Endodermal cell (in vitro differentiated cells): Measurements from ENCODE around the gene ZNF561. TPM values are rescaled to one million over a fixed set of nuclear protein-coding genes. Genes with fewer than 3 reads are reported as not detected.

Experiments
- DNase-seq: peaks from one replicate; pipeline ENCODE4 v3.0.0-alpha.2; 2017
- H3K27ac ChIP-seq: 2 replicates; pipeline ENCODE4 v1.5.1; 2013; ENCODE audit warnings: mild to moderate bottlenecking, low read depth, low read length, moderate library complexity
- H3K27me3 ChIP-seq: 2 replicates; pipeline ENCODE4 v1.6.1; 2013; ENCODE audit warnings: mild to moderate bottlenecking, low read length, moderate library complexity; ENCODE audit not compliant: insufficient read depth, control insufficient read depth, poor library complexity, severe bottlenecking
- H3K36me3 ChIP-seq: 2 replicates; pipeline ENCODE4 v1.7.0; 2013; ENCODE audit warnings: mild to moderate bottlenecking, low read length, moderate library complexity; ENCODE audit not compliant: control insufficient read depth, insufficient read depth
- H3K4me1 ChIP-seq: one replicate; pipeline ENCODE4 v1.7.0; 2013; ENCODE audit warnings: low read length; ENCODE audit not compliant: control insufficient read depth, insufficient read depth
- H3K4me3 ChIP-seq: 2 replicates; pipeline ENCODE4 v1.5.1; 2013; ENCODE audit warnings: mild to moderate bottlenecking, low read length, moderate library complexity
- H3K9ac ChIP-seq: 2 replicates; pipeline ENCODE4 v1.6.1; 2013; ENCODE audit warnings: mild to moderate bottlenecking, low read length, moderate library complexity; ENCODE audit not compliant: poor library complexity, severe bottlenecking; ENCODE audit errors: extremely low read depth
- H3K9me3 ChIP-seq: 2 replicates; pipeline ENCODE4 v1.6.1; 2013; ENCODE audit warnings: mild to moderate bottlenecking, low read length, moderate library complexity; ENCODE audit not compliant: control insufficient read depth
- H3K27ac Mint-ChIP-seq: 2 replicates; pipeline ENCODE4 v1.8.0; 2020; ENCODE audit warnings: mixed read lengths
- H3K27me3 Mint-ChIP-seq: 2 replicates; pipeline ENCODE4 v1.8.0; 2021; ENCODE audit warnings: mild to moderate bottlenecking, mixed read lengths; ENCODE audit not compliant: insufficient read depth
- H3K36me3 Mint-ChIP-seq: 2 replicates; pipeline ENCODE4 v1.8.0; 2020; ENCODE audit warnings: low read depth, mixed read lengths
- H3K4me1 Mint-ChIP-seq: 2 replicates; pipeline ENCODE4 v1.8.0; 2020; ENCODE audit warnings: mixed read lengths
- H3K4me3 Mint-ChIP-seq: 2 replicates; pipeline ENCODE4 v1.8.0; 2020; ENCODE audit warnings: mild to moderate bottlenecking, moderate library complexity, mixed read lengths
- H3K9me3 Mint-ChIP-seq: 2 replicates; pipeline ENCODE4 v1.8.0; 2020; ENCODE audit warnings: mild to moderate bottlenecking, mixed read lengths
- WGBS, 2 experiments: methylation state at CpG; one replicate each; pipeline versions ENCODE4 v1.1.5 to v1.1.7; 2013; ENCODE audit warnings: missing lambda C conversion rate in 2 of 2, mixed read lengths in 1 of 2; ENCODE audit not compliant: insufficient coverage in 1 of 2, insufficient read length in 1 of 2; 5-methylcytosine and 5-hydroxymethylcytosine counted together
- total RNA-seq, 2 donors: library from RNA; stranded (reverse); fragmentation: NEBNext Ultra II Directional in 1 of 2; extraction: Animal tissue kit (Norgen Biotek cat#: 25700) in 1 of 2; gene quantifications; 2 replicates in 1 of 2; 3 replicates in 1 of 2; pipeline ENCODE4 v1.2.1, GENCODE V29; 2021
- TF ChIP-seq, protein P1 (sequence below): fragments of 200-600 bp; sonication (generic); conservative IDR thresholded peaks from 2 replicates; pipeline ENCODE4 v1.5.0; 2021; ENCODE audit warnings: antibody characterized with exemption, mild to moderate bottlenecking

Gene ZNF561
- total RNA-seq, 2 donors from 2014 or later = 51.0 to 57.2 TPM

DNA sequence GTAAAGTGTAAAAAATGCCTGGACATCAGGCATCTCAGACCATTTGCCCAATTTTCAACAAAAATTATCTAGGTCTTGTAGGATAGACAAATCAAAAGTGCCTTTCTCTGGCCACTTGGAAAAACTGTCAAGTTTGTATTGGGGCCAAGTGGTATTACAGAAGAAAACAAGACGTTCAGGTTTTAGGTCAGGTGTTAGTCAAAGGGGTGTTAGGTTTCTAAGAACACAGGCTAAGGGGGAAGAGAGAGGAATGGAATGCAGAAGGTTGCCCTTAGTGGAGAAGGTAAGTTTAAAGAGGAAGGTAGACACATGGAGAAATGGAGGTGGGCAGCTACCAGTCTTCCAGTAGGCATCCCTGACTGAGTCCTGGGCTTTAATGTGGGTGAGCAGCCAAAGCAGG lies 19.9 kb upstream of the ZNF561 start:
- Histone ChIP-seq H3K36me3 (peaks cover 5% of the 10 kb centered on the region), H3K27ac (peak overlapping the region; percentile 24), H3K9ac (no peak overlapping the region), H3K4me3 (no peak overlapping the region), H3K27me3 (no peaks in the 10 kb centered on the region), H3K9me3 (peaks cover 15% of the 10 kb centered on the region), H3K4me1 (no peaks in the 10 kb centered on the region)
- 85 to 86% methylated on average over 1 of the region's 1 CpG for WGBS, 2 experiments
- H3K4me1 Mint-ChIP-seq = no peaks in the 10 kb centered on the region
- DNase-seq = no peak
- H3K9me3 Mint-ChIP-seq = peaks cover 29% of the 10 kb centered on the region
- H3K4me3 Mint-ChIP-seq = no peak overlapping the region
- TF ChIP-seq, protein P1, sequence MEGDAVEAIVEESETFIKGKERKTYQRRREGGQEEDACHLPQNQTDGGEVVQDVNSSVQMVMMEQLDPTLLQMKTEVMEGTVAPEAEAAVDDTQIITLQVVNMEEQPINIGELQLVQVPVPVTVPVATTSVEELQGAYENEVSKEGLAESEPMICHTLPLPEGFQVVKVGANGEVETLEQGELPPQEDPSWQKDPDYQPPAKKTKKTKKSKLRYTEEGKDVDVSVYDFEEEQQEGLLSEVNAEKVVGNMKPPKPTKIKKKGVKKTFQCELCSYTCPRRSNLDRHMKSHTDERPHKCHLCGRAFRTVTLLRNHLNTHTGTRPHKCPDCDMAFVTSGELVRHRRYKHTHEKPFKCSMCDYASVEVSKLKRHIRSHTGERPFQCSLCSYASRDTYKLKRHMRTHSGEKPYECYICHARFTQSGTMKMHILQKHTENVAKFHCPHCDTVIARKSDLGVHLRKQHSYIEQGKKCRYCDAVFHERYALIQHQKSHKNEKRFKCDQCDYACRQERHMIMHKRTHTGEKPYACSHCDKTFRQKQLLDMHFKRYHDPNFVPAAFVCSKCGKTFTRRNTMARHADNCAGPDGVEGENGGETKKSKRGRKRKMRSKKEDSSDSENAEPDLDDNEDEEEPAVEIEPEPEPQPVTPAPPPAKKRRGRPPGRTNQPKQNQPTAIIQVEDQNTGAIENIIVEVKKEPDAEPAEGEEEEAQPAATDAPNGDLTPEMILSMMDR = no peak
- no peaks in the 10 kb centered on the region for H3K27me3 Mint-ChIP-seq
- peaks cover 21% of the 10 kb centered on the region for H3K36me3 Mint-ChIP-seq
- no peak overlapping the region for H3K27ac Mint-ChIP-seq

DNA sequence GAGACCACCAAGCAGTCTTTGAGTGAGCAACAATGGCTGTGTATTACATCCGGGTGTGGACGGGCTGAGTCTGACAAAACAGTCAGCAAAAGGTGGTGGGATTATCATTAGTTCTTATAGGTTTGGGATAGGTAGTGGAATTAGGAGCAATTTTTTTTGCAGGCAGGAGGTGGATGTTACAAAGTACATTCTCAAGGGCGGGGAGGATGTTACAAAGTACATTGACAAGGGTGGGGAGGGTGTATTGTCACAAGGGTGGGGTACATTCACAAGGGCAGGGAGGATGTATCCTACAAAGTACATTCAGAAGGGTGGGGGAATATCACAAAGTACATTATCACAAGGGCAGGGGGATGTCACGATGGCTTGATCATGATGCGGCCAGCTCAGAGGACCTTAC lies 15.0 kb upstream of the ZNF561 start:
- Histone ChIP-seq H3K27ac (no peak overlapping the region), H3K36me3 (peaks cover 34% of the 10 kb centered on the region), H3K9ac (no peak overlapping the region), H3K4me3 (no peak overlapping the region), H3K27me3 (no peaks in the 10 kb centered on the region), H3K4me1 (no peaks in the 10 kb centered on the region), H3K9me3 (peaks cover 8% of the 10 kb centered on the region)
- 93% methylated on average over 4 to 5 of the region's 5 CpGs for WGBS, 2 experiments
- DNase-seq = no peak
- Mint-ChIP-seq H3K4me1 (no peaks in the 10 kb centered on the region), H3K9me3 (peaks cover 15% of the 10 kb centered on the region), H3K4me3 (no peak overlapping the region), H3K27me3 (no peaks in the 10 kb centered on the region), H3K27ac (no peak overlapping the region), H3K36me3 (peaks cover 28% of the 10 kb centered on the region)
- TF ChIP-seq, protein P1 = no peak

DNA sequence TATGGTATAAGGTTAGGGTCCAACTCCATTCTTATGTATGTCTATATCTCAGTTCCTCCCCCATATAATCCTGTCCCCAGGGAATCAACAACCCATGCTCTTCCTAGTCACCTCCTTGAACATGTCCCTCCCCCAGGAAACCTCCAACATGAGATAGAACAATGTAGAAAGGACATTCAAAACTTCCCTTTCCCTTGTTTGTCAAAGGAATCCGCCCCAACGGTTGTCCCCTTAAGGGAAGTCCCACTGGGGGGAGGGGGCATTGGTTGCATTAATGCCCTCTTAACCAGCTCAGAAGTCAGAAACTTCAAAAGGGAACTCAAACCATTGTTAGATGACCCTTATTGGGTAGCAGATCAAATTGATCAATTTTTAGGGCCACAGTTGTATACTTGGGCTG lies 6.8 kb upstream of the ZNF561 start:
- Histone ChIP-seq H3K9me3 (no peaks in the 10 kb centered on the region), H3K27ac (no peak overlapping the region), H3K9ac (no peak overlapping the region), H3K4me3 (no peak overlapping the region), H3K4me1 (peaks cover 4% of the 10 kb centered on the region), H3K27me3 (no peaks in the 10 kb centered on the region), H3K36me3 (peaks cover 8% of the 10 kb centered on the region)
- TF ChIP-seq, protein P1 = no peak
- H3K9me3 Mint-ChIP-seq = no peaks in the 10 kb centered on the region
- DNase-seq = no peak
- H3K4me3 Mint-ChIP-seq = no peak overlapping the region
- peaks cover 18% of the 10 kb centered on the region for H3K4me1 Mint-ChIP-seq
- H3K36me3 Mint-ChIP-seq = peaks cover 20% of the 10 kb centered on the region
- no peaks in the 10 kb centered on the region for H3K27me3 Mint-ChIP-seq
- H3K27ac Mint-ChIP-seq = no peak overlapping the region
- WGBS, 2 experiments = 93 to 100% methylated on average over 2 of the region's 2 CpGs
